Activated naive CD8-positive, alpha-beta T cell treated with anti-CD3 and anti-CD28 coated beads, Interleukin-2, amount 10 ng/mL, durations not matched to agents 7 days and 5 days (primary cell): Measurements from ENCODE around the gene ERN1. TPM values are rescaled to one million over a fixed set of nuclear protein-coding genes. Genes with fewer than 3 reads are reported as not detected.
"Not testable (repeated sequence)": the region's sequence is repeated elsewhere in the genome, so short reads cannot be mapped to it uniquely, and the experiment has no call there.

Experiments
- ATAC-seq: fragments of 150-1000 bp; cut with Tn5 transposase; one replicate; pipeline ENCODE4 v1.10.0; 2021; ENCODE audit warnings: low read depth, moderate library complexity
- POLR2A ChIA-PET: fragments of 350-600 bp; sonication (Branson Sonifier 250); formaldehyde crosslinking; loops from one replicate; lab custom pipeline; 2021; ENCODE audit warnings: antibody characterized with exemption; lab: Charles Lee
- DNase-seq: peaks from one replicate; pipeline ENCODE4 v3.0.0; 2021
- H3K27ac Mint-ChIP-seq: one replicate; pipeline ENCODE4 v1.8.0; 2022; ENCODE audit warnings: mild to moderate bottlenecking, mixed read lengths
- H3K27me3 Mint-ChIP-seq: one replicate; pipeline ENCODE4 v1.8.0; 2022; ENCODE audit warnings: mild to moderate bottlenecking, moderate library complexity, mixed read lengths
- H3K36me3 Mint-ChIP-seq: one replicate; pipeline ENCODE4 v1.8.0; 2021; ENCODE audit warnings: mild to moderate bottlenecking, mixed read lengths
- H3K4me1 Mint-ChIP-seq: one replicate; pipeline ENCODE4 v1.8.0; 2021; ENCODE audit warnings: mixed read lengths
- H3K4me3 Mint-ChIP-seq: one replicate; pipeline ENCODE4 v1.8.0; 2022; ENCODE audit warnings: mild to moderate bottlenecking, moderate library complexity, mixed read lengths
- H3K9me3 Mint-ChIP-seq: one replicate; pipeline ENCODE4 v1.8.0; 2021; ENCODE audit warnings: mixed read lengths
- total RNA-seq, 2 experiments: library from RNA; stranded (reverse); gene quantifications; one replicate each; pipeline ENCODE4 v1.2.3, GENCODE V29; 2021

The ERN1 gene
- total RNA-seq, 2 experiments from 2014 or later, result 38.6 to 45.3 TPM

GRCh38 chr17:64022611-64023063 lies 107.3 kb downstream of the ERN1 start:
- no peaks in the 10 kb centered on the region for H3K9me3 Mint-ChIP-seq
- no peaks in the 10 kb centered on the region for H3K36me3 Mint-ChIP-seq
- H3K27ac Mint-ChIP-seq, result peak overlapping the region; percentile 85
- no peaks in the 10 kb centered on the region for H3K27me3 Mint-ChIP-seq
- POLR2A ChIA-PET, result no interaction called here
- H3K4me1 Mint-ChIP-seq, result peaks cover 51% of the 10 kb centered on the region
- H3K4me3 Mint-ChIP-seq, result no peak overlapping the region
- ATAC-seq (no peak), DNase-seq (no peak)

GRCh38 chr17:64020056-64020766 lies 109.7 kb downstream of the ERN1 start, which contains the start of gene ICAM2:
TSS of gene ICAM2 (minus strand) at chr17:64020633. CDS start at chr17:64006691, 13,942 bp downstream.
- H3K4me1 Mint-ChIP-seq, result peaks cover 55% of the 10 kb centered on the region
- H3K36me3 Mint-ChIP-seq, result no peaks in the 10 kb centered on the region
- H3K9me3 Mint-ChIP-seq, result no peaks in the 10 kb centered on the region
- POLR2A ChIA-PET, result interaction anchor here (0.6 to 3.8 kb wide), 24 partner anchors 8 to 398 kb away, joined by 3 to 24 read pairs (median 4); partner anchors contain the start of genes CD79B, ERN1, MAP3K3 and PRR29
- no peaks in the 10 kb centered on the region for H3K27me3 Mint-ChIP-seq
- peak; percentile 78 for DNase-seq
- ATAC-seq, result peak; percentile 78
- H3K27ac Mint-ChIP-seq, result peak within 1 kb of the TSS; percentile 99
- H3K4me3 Mint-ChIP-seq, result peak within 1 kb of the TSS; percentile 94

- peak; percentile 12 for ATAC-seq
- H3K36me3 Mint-ChIP-seq, H3K27me3 Mint-ChIP-seq, DNase-seq, H3K9me3 Mint-ChIP-seq: not testable (repeated sequence)
- H3K27ac Mint-ChIP-seq, result peak overlapping the region; percentile 99
- peaks cover 53% of the 10 kb centered on the region for H3K4me1 Mint-ChIP-seq
- POLR2A ChIA-PET, result interaction anchor here (0.7 to 3.8 kb wide), 15 partner anchors 9 to 518 kb away, joined by 3 to 24 read pairs (median 7); partner anchors contain the start of genes CD79B, ERN1, MAP3K3 and PRR29
- H3K4me3 Mint-ChIP-seq, result peak overlapping the region; percentile 94
Observed at GRCh38 chr17:64019551-64019961, 110.4 kb downstream of the ERN1 start.

GRCh38 chr17:64017381-64017980 lies 112.5 kb downstream of the ERN1 start:
- ATAC-seq (no peak), DNase-seq (no peak)
- H3K4me1 Mint-ChIP-seq, result peaks cover 54% of the 10 kb centered on the region
- H3K36me3 Mint-ChIP-seq, result no peaks in the 10 kb centered on the region
- H3K27me3 Mint-ChIP-seq, result no peaks in the 10 kb centered on the region
- POLR2A ChIA-PET, result interaction anchor here (0.6 to 2.7 kb wide), 3 partner anchors 10 to 106 kb away, joined by 4 to 13 read pairs (median 6); partner anchors contain the start of gene PRR29
- H3K4me3 Mint-ChIP-seq, result peak overlapping the region; percentile 78
- no peaks in the 10 kb centered on the region for H3K9me3 Mint-ChIP-seq
- H3K27ac Mint-ChIP-seq, result peak overlapping the region; percentile 70

- H3K4me1 Mint-ChIP-seq, result peaks cover 50% of the 10 kb centered on the region
- POLR2A ChIA-PET, result interaction anchor here (0.8 to 2.7 kb wide), 4 partner anchors 8 to 86 kb away, joined by 3 to 13 read pairs (median 4); partner anchors contain the start of gene PRR29
Observed at GRCh38 chr17:64016974-64017373, 113.0 kb downstream of the ERN1 start.

GRCh38 chr17:64016231-64016784 lies 113.6 kb downstream of the ERN1 start:
- H3K4me1 Mint-ChIP-seq, result peaks cover 47% of the 10 kb centered on the region
- H3K4me3 Mint-ChIP-seq, result peak overlapping the region; percentile 86
- no peak for DNase-seq
- H3K9me3 Mint-ChIP-seq, result no peaks in the 10 kb centered on the region
- H3K27ac Mint-ChIP-seq, result peak overlapping the region; percentile 93
- no peaks in the 10 kb centered on the region for H3K27me3 Mint-ChIP-seq
- POLR2A ChIA-PET, result interaction anchor here (0.8 to 2.7 kb wide), 4 partner anchors 9 to 85 kb away, joined by 3 to 13 read pairs (median 4); partner anchors contain the start of gene PRR29
- no peak for ATAC-seq
- H3K36me3 Mint-ChIP-seq, result peaks cover 6% of the 10 kb centered on the region

More at GRCh38 chr17:64016974-64017373, 113.0 kb downstream of the ERN1 start:
- Mint-ChIP-seq H3K36me3 (peaks cover 2% of the 10 kb centered on the region), H3K9me3 (no peaks in the 10 kb centered on the region), H3K27ac (peak overlapping the region; percentile 93), H3K4me3 (peak overlapping the region; percentile 86), H3K27me3 (no peaks in the 10 kb centered on the region)
- DNase-seq (no peak), ATAC-seq (no peak)

GRCh38 chr17:64015447-64015846 lies 114.5 kb downstream of the ERN1 start:
- POLR2A ChIA-PET, result no interaction called here
- Mint-ChIP-seq H3K27ac (peak overlapping the region; percentile 97), H3K9me3 (no peaks in the 10 kb centered on the region), H3K27me3 (no peaks in the 10 kb centered on the region), H3K36me3 (peaks cover 10% of the 10 kb centered on the region), H3K4me1 (peaks cover 43% of the 10 kb centered on the region), H3K4me3 (peak overlapping the region; percentile 86)
- ATAC-seq (no peak), DNase-seq (no peak)

GRCh38 chr17:64009571-64010402 lies 120.2 kb downstream of the ERN1 start:
- H3K4me1 Mint-ChIP-seq, result peaks cover 19% of the 10 kb centered on the region
- peaks cover 16% of the 10 kb centered on the region for H3K36me3 Mint-ChIP-seq
- H3K9me3 Mint-ChIP-seq, result peaks cover 1% of the 10 kb centered on the region
- no peak overlapping the region for H3K4me3 Mint-ChIP-seq
- POLR2A ChIA-PET, result interaction anchor here (0.6 kb wide), 1 partner anchor 57 kb away, joined by 3 read pairs; no protein-coding TSS in a partner anchor
- DNase-seq (no peak), ATAC-seq (no peak)
- H3K27ac Mint-ChIP-seq, result peak overlapping the region; percentile 13
- H3K27me3 Mint-ChIP-seq, result no peaks in the 10 kb centered on the region

- Mint-ChIP-seq H3K9me3 (peaks cover 1% of the 10 kb centered on the region), H3K27ac (no peak overlapping the region), H3K27me3 (no peaks in the 10 kb centered on the region), H3K4me1 (peaks cover 12% of the 10 kb centered on the region), H3K36me3 (peaks cover 16% of the 10 kb centered on the region), H3K4me3 (no peak overlapping the region)
- DNase-seq (no peak), ATAC-seq (no peak)
- POLR2A ChIA-PET, result no interaction called here
Observed at GRCh38 chr17:64008830-64009229, 121.1 kb downstream of the ERN1 start.

GRCh38 chr17:64008346-64008745 lies 121.6 kb downstream of the ERN1 start:
- peaks cover 1% of the 10 kb centered on the region for H3K9me3 Mint-ChIP-seq
- H3K27me3 Mint-ChIP-seq, result no peaks in the 10 kb centered on the region
- no peak for ATAC-seq
- H3K36me3 Mint-ChIP-seq, result peaks cover 16% of the 10 kb centered on the region
- no peak for DNase-seq
- no peak overlapping the region for H3K27ac Mint-ChIP-seq
- POLR2A ChIA-PET, result no interaction called here
- H3K4me1 Mint-ChIP-seq, result peaks cover 10% of the 10 kb centered on the region
- H3K4me3 Mint-ChIP-seq, result no peak overlapping the region

- DNase-seq, result no peak
- H3K4me3 Mint-ChIP-seq, result no peak overlapping the region
Observed at GRCh38 chr17:64007838-64008282, 122.1 kb downstream of the ERN1 start.

GRCh38 chr17:64007089-64007837 lies 122.7 kb downstream of the ERN1 start:
- not testable (repeated sequence) for H3K27me3 Mint-ChIP-seq, H3K27ac Mint-ChIP-seq, H3K9me3 Mint-ChIP-seq, ATAC-seq, H3K4me1 Mint-ChIP-seq, H3K4me3 Mint-ChIP-seq
- DNase-seq, result peak; percentile 19
- peaks cover 16% of the 10 kb centered on the region for H3K36me3 Mint-ChIP-seq
- POLR2A ChIA-PET, result interaction anchor here (0.5 to 1.2 kb wide), 2 partner anchors 11 to 12 kb away, joined by 3 to 6 read pairs; no protein-coding TSS in a partner anchor

More at GRCh38 chr17:64007838-64008282, 122.1 kb downstream of the ERN1 start:
- ATAC-seq, result no peak
- POLR2A ChIA-PET, result interaction anchor here (1.2 kb wide), 1 partner anchor 10 kb away, joined by 6 read pairs; no protein-coding TSS in a partner anchor
- Mint-ChIP-seq H3K36me3 (peaks cover 16% of the 10 kb centered on the region), H3K27me3 (no peaks in the 10 kb centered on the region), H3K4me1 (peaks cover 8% of the 10 kb centered on the region), H3K27ac (no peak overlapping the region), H3K9me3 (peaks cover 1% of the 10 kb centered on the region)
